Gastroesophageal sphincter (tissue), 4 donors: Measurements from ENCODE around the gene UBR4. TPM values are rescaled to one million over a fixed set of nuclear protein-coding genes. Genes with fewer than 3 reads are reported as not detected.

ENCODE experiments used
- ATAC-seq: fragments of 150-250 bp; one replicate; pipeline ENCODE4 v1.9.1; 2016; ENCODE audit warnings: mild to moderate bottlenecking, moderate library complexity
- H3K27ac ChIP-seq, 4 donors: fragments of 200-600 bp; sonication (generic) in 3 of 4; 1 replicate in 3 of 4; 2 replicates in 1 of 4; pipeline ENCODE4 v1.5.1; 2016 to 2019
- H3K27me3 ChIP-seq: fragments of 200-600 bp; sonication (generic); one replicate; pipeline ENCODE4 v1.5.1; 2019
- H3K36me3 ChIP-seq, 2 donors: fragments of 200-600 bp; sonication (generic); one replicate each; pipeline ENCODE4 v1.5.1; 2019; ENCODE audit warnings: control low read depth in 1 of 2
- H3K4me1 ChIP-seq, 3 donors: fragments of 200-600 bp; sonication (generic); 1 replicate in 2 of 3; 2 replicates in 1 of 3; pipeline ENCODE4 v1.5.1; 2016 to 2019; ENCODE audit warnings: control low read depth in 2 of 3
- H3K4me3 ChIP-seq, 2 donors: fragments of 200-600 bp; sonication (generic); one replicate each; pipeline ENCODE4 v1.5.1; 2019; ENCODE audit warnings: mild to moderate bottlenecking in 1 of 2, moderate library complexity in 1 of 2
- H3K9me3 ChIP-seq, 3 donors: fragments of 200-600 bp; sonication (generic); one replicate each; pipeline ENCODE4 v1.5.1; 2017 to 2019; ENCODE audit warnings: control low read depth in 2 of 3
- CTCF ChIP-seq, 4 experiments: fragments of 200-600 bp in 2 of 4; fragments of 450-650 bp in 2 of 4; sonication (generic) in 1 of 4; IDR thresholded peaks; one replicate each; pipeline ENCODE4 v1.5.1; 2017 to 2019; ENCODE audit warnings: antibody characterized with exemption in 4 of 4, mild to moderate bottlenecking in 2 of 4, moderate library complexity in 2 of 4
- EP300 ChIP-seq: sonication (generic); formaldehyde crosslinking; IDR thresholded peaks from one replicate; pipeline ENCODE4 v1.6.1; 2017; ENCODE audit warnings: antibody characterized with exemption, mild to moderate bottlenecking
- POLR2A ChIP-seq, 2 donors: fragments of 450-650 bp; IDR thresholded peaks; one replicate each; pipeline ENCODE4 v1.6.1; 2017; ENCODE audit warnings: antibody characterized with exemption in 2 of 2, mild to moderate bottlenecking in 2 of 2, moderate library complexity in 1 of 2
- POLR2AphosphoS5 ChIP-seq: sonication (generic); formaldehyde crosslinking; IDR thresholded peaks from one replicate; pipeline ENCODE4 v1.6.1; 2017; ENCODE audit warnings: antibody characterized with exemption
- WGBS, 2 donors: methylation state at CpG; one replicate each; pipeline ENCODE4 v1.1.5; 2018; ENCODE audit warnings: low coverage in 1 of 2; 5-methylcytosine and 5-hydroxymethylcytosine counted together
- total RNA-seq, 4 donors: library from RNA; depleted of rRNA; stranded (reverse); fragments of >200 nt; gene quantifications; one replicate each; pipeline ENCODE4 v1.1.0, GENCODE V29; 2016

Gene UBR4
- total RNA-seq, 4 donors from 2014 or later, result 79.3 to 200 (median 191) TPM

DNA sequence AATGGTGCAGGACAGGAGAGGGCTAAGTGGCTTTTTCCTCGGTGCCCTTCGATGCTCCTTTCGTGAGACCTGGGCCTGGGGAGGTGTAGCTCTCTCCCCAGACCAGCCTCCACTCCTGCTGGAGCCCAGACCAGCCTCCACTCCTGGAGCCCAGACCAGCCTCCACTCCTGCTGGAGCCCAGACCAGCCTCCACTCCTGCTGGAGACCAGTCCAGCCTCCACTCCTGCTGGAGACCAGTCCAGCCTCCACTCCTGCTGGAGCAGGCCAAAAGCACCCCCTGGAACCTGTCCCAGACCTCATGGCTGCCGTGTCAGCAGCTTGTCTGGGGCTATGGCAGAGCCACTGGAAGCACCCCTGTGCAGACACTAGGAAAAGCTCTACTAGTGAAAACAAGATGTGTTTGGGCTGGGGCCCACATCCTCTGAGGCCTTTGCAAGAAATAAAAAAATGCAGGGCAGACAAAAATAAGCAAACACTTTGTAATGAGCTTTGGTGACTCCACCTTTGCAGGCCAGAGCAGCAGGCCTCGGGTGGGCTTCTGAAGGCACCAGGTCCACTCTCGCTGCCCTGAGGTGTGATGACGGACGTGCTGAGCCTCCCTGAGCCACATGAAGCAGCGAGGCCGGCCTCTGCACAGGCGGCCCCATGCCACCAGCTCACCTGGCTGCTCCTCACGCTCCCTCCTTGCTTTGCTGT is 137.6 kb downstream of the UBR4 start:
- Histone ChIP-seq H3K4me3 (no peak overlapping the region), H3K27me3 (no peaks in the 10 kb centered on the region), H3K27ac (no peak overlapping the region), H3K36me3 (peaks cover 0 to 54% of the 10 kb centered on the region in 2 donors), H3K4me1 (peaks cover 0 to 42% (median 8%) of the 10 kb centered on the region in 3 donors), H3K9me3 (no peaks in the 10 kb centered on the region)
- 85 to 87% methylated on average over 3 to 8 of the region's 12 CpGs for WGBS, 2 donors
- TF ChIP-seq EP300, result no peak
- TF ChIP-seq POLR2A (IDR thresholded peaks at IDR 0.05), result no peak
- TF ChIP-seq CTCF (IDR thresholded peaks at IDR 0.05), result no peak
- TF ChIP-seq POLR2AphosphoS5, result no peak
- no peak for ATAC-seq

GRCh38 chr1:19071674-19072281 is 138.3 kb downstream of the UBR4 start:
- Histone ChIP-seq H3K36me3 (peaks cover 0 to 47% of the 10 kb centered on the region in 2 donors), H3K4me1 (peaks cover 0 to 49% (median 8%) of the 10 kb centered on the region in 3 donors)

GRCh38 chr1:19070891-19071621 is 139.0 kb downstream of the UBR4 start:
- 48 to 56% methylated on average over 7 to 17 of the region's 17 CpGs for WGBS, 2 donors

More at GRCh38 chr1:19071674-19072281, 138.3 kb downstream of the UBR4 start:
- WGBS, 2 donors, result 54 to 100% methylated on average over 1 to 2 of the region's 15 CpGs
- TF ChIP-seq CTCF (IDR thresholded peaks at IDR 0.05), result no peak
- Histone ChIP-seq H3K27ac (no peak overlapping the region), H3K4me3 (no peak overlapping the region), H3K27me3 (no peaks in the 10 kb centered on the region), H3K9me3 (no peaks in the 10 kb centered on the region)
- no peak for ATAC-seq

DNA sequence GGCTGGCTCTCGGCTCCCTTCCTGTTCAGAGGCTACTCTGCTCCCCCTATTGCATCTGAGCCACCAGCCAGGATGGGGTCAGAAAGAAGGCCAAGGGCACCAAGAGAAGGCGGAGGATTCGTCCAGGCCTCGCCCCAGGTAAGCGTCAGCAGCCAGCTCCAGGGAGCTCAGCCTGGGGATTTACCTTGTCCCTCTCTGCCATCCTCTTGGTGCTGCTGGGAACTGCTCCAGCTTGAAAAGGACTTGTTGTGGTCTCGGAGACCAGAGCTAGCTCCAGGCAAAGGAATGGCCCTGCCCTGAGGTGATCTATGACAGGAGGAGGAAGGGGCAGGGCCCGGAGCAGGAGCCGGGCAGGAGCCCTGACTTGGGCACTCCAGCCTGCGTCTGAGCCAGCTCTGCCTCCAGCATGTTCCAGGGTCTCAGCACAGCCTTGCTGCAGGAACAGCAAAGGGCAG is 139.8 kb downstream of the UBR4 start:
- Histone ChIP-seq H3K9me3 (no peaks in the 10 kb centered on the region), H3K27ac (no peak overlapping the region), H3K4me1 (peaks cover 0 to 44% (median 7%) of the 10 kb centered on the region in 3 donors), H3K4me3 (no peak overlapping the region), H3K27me3 (no peaks in the 10 kb centered on the region), H3K36me3 (peaks cover 0 to 32% of the 10 kb centered on the region in 2 donors)
- TF ChIP-seq CTCF (IDR thresholded peaks at IDR 0.05) (no peak), POLR2AphosphoS5 (no peak), EP300 (no peak), POLR2A (IDR thresholded peaks at IDR 0.05) (no peak)
- WGBS, 2 donors, result 61 to 93% methylated on average over 3 to 4 of the region's 9 CpGs
- ATAC-seq, result no peak

More at GRCh38 chr1:19070891-19071621, 139.0 kb downstream of the UBR4 start:
- H3K36me3 ChIP-seq, result peaks cover 0 to 40% of the 10 kb centered on the region in 2 donors
- H3K4me1 ChIP-seq, result peaks cover 0 to 52% (median 8%) of the 10 kb centered on the region in 3 donors
- no peak overlapping the region for H3K27ac ChIP-seq
- no peaks in the 10 kb centered on the region for H3K9me3 ChIP-seq
- TF ChIP-seq POLR2AphosphoS5 (no peak), POLR2A (IDR thresholded peaks at IDR 0.05) (no peak), CTCF (IDR thresholded peaks at IDR 0.05) (no peak), EP300 (no peak)
- no peaks in the 10 kb centered on the region for H3K27me3 ChIP-seq
- no peak overlapping the region for H3K4me3 ChIP-seq
- no peak for ATAC-seq
